A549 treated with dexamethasone at 1 μM for 4 hours (cell line): ENCODE data around the gene TSHB. TPM values are rescaled to one million over a fixed set of nuclear protein-coding genes. Genes with fewer than 3 reads are reported as not detected.

Source experiments
- total RNA-seq: library from RNA; stranded (reverse); fragments of 200-300 nt; extraction: Qiagen RNA extraction; gene quantifications from 5 replicates; pipeline ENCODE4 v1.2.3, GENCODE V29; 2022

TSHB gene
- not detected in 5 replicates for total RNA-seq

DNA sequence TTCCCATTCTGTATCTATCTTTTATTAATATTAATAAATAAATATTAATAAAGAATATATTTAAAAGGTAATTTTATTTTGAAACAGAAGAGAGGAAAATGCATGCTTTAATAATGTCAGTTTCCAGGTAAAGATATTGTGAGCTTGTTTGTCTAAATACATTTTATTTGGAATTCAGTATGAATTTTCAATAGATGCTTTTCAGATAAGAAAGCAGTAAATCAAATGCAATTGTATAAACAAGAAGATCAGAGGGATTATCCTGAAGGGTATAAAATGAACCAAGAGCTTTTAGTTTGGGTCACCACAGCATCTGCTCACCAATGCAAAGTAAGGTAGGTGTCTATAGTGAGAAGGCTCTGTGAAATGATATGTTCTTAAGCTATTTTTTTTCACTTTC, at the start of gene TSHB:
TSS of gene TSHB (plus strand) at position 301 of the 400 bp plus-strand sequence. CDS start 3,537 bp downstream, outside the sequence.

Other genes with a start within 250 kb of the TSHB start
- gene SIKE1, start 249.1 kb upstream of the TSHB start, total RNA-seq, result 10.8 to 20.8 TPM (median 18.7 TPM) in 5 replicates
- gene SYCP1, start 175.0 kb upstream of the TSHB start, total RNA-seq, result not detected in 5 replicates
- gene TSPAN2, start 59.7 kb downstream of the TSHB start, total RNA-seq, result 0.63 to 1.2 TPM (median 0.84 TPM) in 5 replicates